GM19238 (cell line): ENCODE results near the gene DLGAP4.
"Not testable (repeated sequence)": the region's sequence is repeated elsewhere in the genome, so short reads cannot be mapped to it uniquely, and the experiment has no call there.

ENCODE experiments used
- DNase-seq: peaks from one replicate; pipeline ENCODE4 v3.0.0; 2011; ENCODE audit warnings: low spot score; ENCODE audit not compliant: insufficient read length

DLGAP4 gene

DNA sequence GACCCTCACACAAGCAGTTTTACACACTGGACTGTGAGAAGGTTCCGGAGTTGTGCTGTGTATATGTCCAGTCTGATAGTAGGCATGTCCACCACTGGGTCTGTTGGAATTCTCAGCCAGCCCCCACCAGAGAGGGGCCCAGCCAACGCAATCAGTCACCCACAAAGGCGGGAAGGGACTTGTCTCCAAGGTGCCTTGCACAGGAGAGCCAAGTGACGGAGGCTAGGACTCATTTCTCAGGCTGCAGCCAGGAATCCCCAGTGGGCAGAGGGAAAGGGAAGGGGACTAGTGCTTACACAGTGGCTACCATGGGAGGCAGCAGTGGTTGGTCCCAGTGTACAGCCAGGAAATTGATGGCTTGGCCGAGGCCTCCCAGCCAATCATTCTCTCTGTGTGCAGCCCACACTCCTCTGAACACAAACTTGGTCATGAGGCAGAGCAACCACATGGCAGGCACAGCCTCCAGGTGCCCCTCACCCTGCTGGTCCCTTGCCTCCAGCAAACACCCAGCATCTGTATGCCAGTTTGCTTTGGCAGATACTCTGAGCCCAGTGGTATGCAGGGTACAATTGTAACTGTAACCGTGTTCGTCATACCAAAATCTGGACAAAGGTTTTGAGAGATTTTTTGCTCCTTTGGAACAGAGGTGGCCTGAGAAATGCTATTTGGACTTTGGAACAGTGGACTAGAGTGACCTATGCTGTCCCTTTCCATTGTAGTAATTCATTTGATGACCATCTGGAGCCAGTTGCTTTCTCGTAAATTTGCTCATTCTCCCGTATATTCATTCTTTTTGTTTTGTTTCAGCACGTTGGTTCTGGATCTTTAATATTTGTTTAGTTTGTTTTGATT, 162.2 kb downstream of the DLGAP4 start:
- DNase-seq, result no peak

GRCh38 chr20:36469973-36470372, 163.8 kb downstream of the DLGAP4 start:
- no peak for DNase-seq

- no peak for DNase-seq
These were observed 165.9 kb downstream of the DLGAP4 start for GRCh38 chr20:36471885-36472636.

- no peak for DNase-seq
These were observed 166.5 kb downstream of the DLGAP4 start for GRCh38 chr20:36472637-36473090.

GRCh38 chr20:36473164-36473563, 167.0 kb downstream of the DLGAP4 start:
- no peak for DNase-seq

DNA sequence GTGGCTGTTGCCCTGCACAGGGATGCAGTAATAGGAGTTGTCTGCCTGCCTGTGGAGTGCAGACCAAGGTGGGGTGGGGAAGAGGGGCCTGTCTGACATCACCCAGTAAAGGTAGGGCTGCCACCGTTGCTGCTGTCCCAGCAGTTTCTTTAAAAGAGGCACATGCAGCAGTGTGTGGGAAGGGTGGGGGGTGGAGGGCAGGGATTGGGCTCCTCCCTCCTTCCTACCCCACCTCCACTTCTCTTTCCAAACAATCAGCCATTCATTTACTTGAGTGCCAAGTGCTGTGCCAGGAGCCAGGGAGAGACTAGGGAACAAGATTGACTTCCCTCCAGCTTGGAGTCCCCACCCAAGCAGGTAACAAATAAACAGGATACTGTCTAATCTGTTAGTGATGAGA, 168.4 kb downstream of the DLGAP4 start:
- DNase-seq, result no peak

GRCh38 chr20:36475054-36475453, 168.9 kb downstream of the DLGAP4 start:
- not testable (repeated sequence) for DNase-seq

DNA sequence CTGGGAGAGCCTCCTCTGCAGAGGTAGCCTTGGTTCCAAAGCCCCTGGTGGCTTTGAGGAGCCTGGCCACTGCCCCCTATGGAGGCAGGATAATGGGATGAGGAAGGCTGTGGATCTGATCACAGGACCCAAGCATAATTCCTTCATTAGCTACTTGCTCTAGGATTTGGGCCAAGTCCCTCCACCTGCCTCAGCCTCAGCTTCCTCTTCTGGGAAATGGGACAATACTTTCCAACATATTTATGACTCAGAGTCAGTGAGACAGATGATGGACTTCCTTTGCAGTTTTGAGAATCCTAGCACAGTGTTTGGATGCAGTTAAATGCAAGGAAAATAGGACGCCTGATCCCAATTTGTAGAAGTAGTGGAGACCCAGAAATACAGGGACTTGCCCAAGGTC, 171.3 kb downstream of the DLGAP4 start:
- DNase-seq, result no peak

DNA sequence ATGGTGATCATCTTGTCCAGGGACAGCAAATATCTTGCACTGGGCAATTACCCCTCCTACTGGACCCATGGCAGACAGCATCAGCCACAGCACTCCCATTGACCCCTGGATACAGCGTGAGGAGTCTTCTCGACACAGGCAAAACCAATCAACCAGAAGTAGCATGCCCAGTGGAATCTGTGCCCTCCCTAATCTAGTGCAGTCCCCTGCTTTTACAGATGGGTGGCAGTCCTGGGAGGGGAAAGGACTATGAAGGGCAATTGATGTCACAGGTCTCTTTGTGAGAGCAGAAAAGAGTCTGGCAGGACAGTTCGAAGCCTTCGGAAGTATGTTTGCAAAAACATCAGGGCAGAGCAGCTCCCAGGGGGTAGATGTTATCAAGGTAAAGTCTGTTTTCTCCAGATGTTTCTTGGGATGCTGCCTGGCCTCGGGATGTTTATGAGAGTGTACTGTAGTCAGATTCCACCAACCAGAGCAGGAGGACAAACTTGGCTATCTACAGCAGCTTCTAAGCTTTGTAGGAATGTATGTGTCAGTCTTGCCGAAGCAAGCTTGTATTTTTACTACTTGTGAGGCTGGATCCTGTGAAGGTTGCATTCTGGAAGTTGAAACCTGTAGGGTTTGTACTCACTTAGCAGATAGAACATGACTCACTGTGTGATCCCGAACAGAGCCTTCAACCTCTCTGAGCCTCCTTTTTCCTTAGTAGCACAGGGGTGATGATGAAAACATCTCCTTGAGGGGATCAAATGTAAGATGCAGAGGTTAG, 172.2 kb downstream of the DLGAP4 start:
- DNase-seq, result no peak

- no peak for DNase-seq
These were observed 173.8 kb downstream of the DLGAP4 start for GRCh38 chr20:36479938-36480337.

DNA sequence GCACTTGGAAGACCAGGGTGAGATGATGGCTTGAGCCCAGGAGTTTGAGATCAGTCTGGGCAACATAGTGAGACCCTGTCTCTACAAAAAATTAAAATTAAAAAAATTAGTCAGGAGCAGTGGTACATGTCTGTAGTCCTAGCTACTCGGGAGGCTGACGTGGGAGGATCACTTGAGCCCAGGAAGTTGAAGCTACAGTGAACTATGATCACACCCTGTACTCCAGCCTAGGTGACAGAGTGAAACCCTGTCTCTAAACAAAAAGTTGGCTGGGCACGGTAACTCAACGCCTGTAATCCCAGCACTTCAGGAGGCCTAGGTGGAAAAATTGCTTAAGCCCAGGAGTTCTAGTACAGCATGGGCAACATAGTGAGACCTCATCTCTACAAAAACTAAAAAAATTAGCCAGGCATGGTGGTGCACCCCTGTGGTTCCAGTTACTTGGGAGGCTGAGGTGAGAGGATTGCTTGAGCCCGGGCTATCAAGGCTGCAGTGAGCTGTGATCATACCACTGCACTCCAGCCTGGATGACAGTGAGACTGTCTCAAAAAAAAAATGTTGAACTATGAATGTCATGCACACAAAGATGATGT, 174.4 kb downstream of the DLGAP4 start:
- DNase-seq, result no peak

- DNase-seq, result no peak
These were observed 175.4 kb downstream of the DLGAP4 start for GRCh38 chr20:36481380-36482043.

DNA sequence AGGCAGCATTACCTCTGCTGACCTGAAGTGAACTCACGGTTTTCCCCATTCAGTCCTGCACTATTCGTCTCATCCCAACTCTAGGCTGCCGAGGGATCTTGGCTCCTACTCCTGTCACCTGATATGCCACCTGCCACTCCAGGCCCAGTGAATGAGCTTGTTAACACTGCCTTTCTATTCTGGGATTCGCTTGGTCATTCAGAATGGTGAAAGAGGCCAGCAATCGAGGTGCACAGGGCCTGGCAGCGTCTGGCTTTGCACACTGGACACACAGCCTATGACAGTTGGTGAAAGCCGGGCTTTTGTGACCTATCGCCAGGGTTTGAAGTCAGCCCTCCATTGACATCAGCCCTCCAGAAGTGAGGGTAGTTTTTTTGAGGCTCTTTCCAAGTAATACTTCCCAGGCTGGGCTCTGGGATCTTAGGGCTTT, 175.9 kb downstream of the DLGAP4 start:
- no peak for DNase-seq

- no peak for DNase-seq
These were observed 177.2 kb downstream of the DLGAP4 start for GRCh38 chr20:36483209-36483918.

GRCh38 chr20:36483919-36484808, 178.0 kb downstream of the DLGAP4 start:
- DNase-seq, result no peak

- no peak for DNase-seq
These were observed 179.1 kb downstream of the DLGAP4 start for GRCh38 chr20:36485286-36485685.

GRCh38 chr20:36487069-36487468, 180.9 kb downstream of the DLGAP4 start:
- no peak for DNase-seq

GRCh38 chr20:36490191-36490590, 184.1 kb downstream of the DLGAP4 start:
- no peak for DNase-seq
